HCT116 (cell line): Measurements from ENCODE around the gene ITPR2. TPM values are rescaled to one million over a fixed set of nuclear protein-coding genes. Genes with fewer than 3 reads are reported as not detected.

Experiments
- ATAC-seq: fragments of 200-7000 bp; cut with Tn5 transposase; 2 replicates; pipeline ENCODE4 v1.9.1; 2020; ENCODE audit warnings: mild to moderate bottlenecking, moderate library complexity
- BruUV-seq: library from RNA; stranded (reverse); fragments of 400-500 nt; replicated peaks from 2 replicates; lab custom pipeline; 2021; lab: Mats Ljungman, UMichigan
- CTCF ChIA-PET: fragments of 300-600 bp; sonication (Branson Sonifier 250); formaldehyde crosslinking; loops from one replicate; lab custom pipeline; 2021; ENCODE audit warnings: antibody characterized with exemption; lab: Charles Lee
- POLR2A ChIA-PET: fragments of 300-600, 350-600 bp; sonication (Branson Sonifier 250); formaldehyde crosslinking; loops from one replicate; lab custom pipeline; 2021; ENCODE audit warnings: antibody characterized with exemption; lab: Charles Lee
- RAD21 ChIA-PET, 2 experiments: fragments of 300-600 bp; sonication (Branson Sonifier 250); formaldehyde crosslinking; loops; one replicate each; lab custom pipeline; 2023; ENCODE audit warnings: low total read pairs in 2 of 2; ENCODE audit not compliant: uncharacterized antibody in 2 of 2, unreplicated experiment in 2 of 2, low non-redundant PET in 1 of 2; lab: Charles Lee
- DNase-seq: peaks from one replicate; pipeline ENCODE4 v3.0.0-alpha.2; 2010; ENCODE audit warnings: low read depth, low spot score
- H2AFZ ChIP-seq: fragments of 200-600 bp; shearing (Covaris generic), sonication (generic); 2 replicates; pipeline ENCODE4 v1.6.1; 2017; ENCODE audit warnings: low read depth, mixed run types, mixed read lengths, antibody characterized with exemption, low read length; ENCODE audit not compliant: poor library complexity, severe bottlenecking
- H3K27ac ChIP-seq: 2 replicates; pipeline ENCODE4 v1.5.1; 2012; ENCODE audit warnings: low read depth, low read length
- H3K27me3 ChIP-seq: fragments of 200-600 bp; sonication (generic); 2 replicates; pipeline ENCODE4 v1.6.1; 2016; ENCODE audit warnings: mixed run types, low read length, mixed read lengths; ENCODE audit not compliant: insufficient read depth
- H3K36me3 ChIP-seq, 2 experiments: fragments of 200-500 bp in 1 of 2; fragments of 200-600 bp in 1 of 2; sonication (Bioruptor generic) in 1 of 2; sonication (generic) in 1 of 2; 2 replicates each; pipeline versions ENCODE4 v1.5.1 to v1.6.1; 2014 to 2016; ENCODE audit warnings: low read length in 2 of 2, inconsistent platforms in 1 of 2, mixed read lengths in 1 of 2, mixed run types in 1 of 2; ENCODE audit not compliant: insufficient read depth in 2 of 2, control insufficient read depth in 1 of 2
- H3K4me1 ChIP-seq, 2 experiments: fragments of 200-600 bp in 1 of 2; sonication (generic) in 1 of 2; 2 replicates each; pipeline versions ENCODE4 v1.5.1 to v1.6.1; 2012 to 2017; ENCODE audit warnings: low read length in 2 of 2, inconsistent platforms in 1 of 2, mild to moderate bottlenecking in 1 of 2, mixed read lengths in 1 of 2, mixed run types in 1 of 2, moderate library complexity in 1 of 2; ENCODE audit not compliant: insufficient read depth in 2 of 2, control insufficient read depth in 1 of 2
- H3K4me2 ChIP-seq: fragments of 200-600 bp; sonication (generic); 2 replicates; pipeline ENCODE4 v1.6.1; 2017; ENCODE audit warnings: mixed run types, low read length, mixed read lengths
- H3K4me3 ChIP-seq, 2 experiments: fragments of 200-600 bp in 1 of 2; sonication (generic) in 1 of 2; replicated peaks in 1 of 2; 2 replicates each; pipeline ENCODE4 v1.5.1; 2011 to 2016; ENCODE audit warnings: low read length in 2 of 2, control low read depth in 1 of 2, low read depth in 1 of 2, mild to moderate bottlenecking in 1 of 2, mixed read lengths in 1 of 2, mixed run types in 1 of 2
- H3K79me2 ChIP-seq: fragments of 200-600 bp; sonication (generic); 2 replicates; pipeline ENCODE4 v1.6.1; 2017; ENCODE audit warnings: mild to moderate bottlenecking, mixed run types, low read length, moderate library complexity, mixed read lengths; ENCODE audit not compliant: insufficient read depth
- H3K9ac ChIP-seq: fragments of 200-600 bp; sonication (generic); 2 replicates; pipeline ENCODE4 v1.6.1; 2016; ENCODE audit warnings: low read length, mixed read lengths
- H3K9me2 ChIP-seq: fragments of 200-600 bp; sonication (generic), shearing (Covaris generic); 2 replicates; pipeline ENCODE4 v1.6.1; 2017; ENCODE audit warnings: mixed run types, mild to moderate bottlenecking, moderate library complexity; ENCODE audit not compliant: insufficient read depth
- H3K9me3 ChIP-seq, 2 experiments: fragments of 200-500 bp in 1 of 2; fragments of 200-600 bp in 1 of 2; sonication (Bioruptor generic) in 1 of 2; sonication (generic) in 1 of 2; 2 replicates each; pipeline ENCODE4 v1.6.1; 2014 to 2017; ENCODE audit warnings: low read length in 2 of 2, mixed read lengths in 2 of 2, inconsistent platforms in 1 of 2, low read depth in 1 of 2, mild to moderate bottlenecking in 1 of 2, mixed run types in 1 of 2, moderate library complexity in 1 of 2; ENCODE audit not compliant: control insufficient read depth in 1 of 2, insufficient read depth in 1 of 2
- H4K20me1 ChIP-seq: fragments of 200-600 bp; sonication (generic), shearing (Covaris generic); 2 replicates; pipeline ENCODE4 v1.6.1; 2017; ENCODE audit warnings: mixed run types, mild to moderate bottlenecking, moderate library complexity; ENCODE audit not compliant: insufficient read depth
- ATF3 ChIP-seq: IDR thresholded peaks from 2 replicates; pipeline ENCODE4 v1.6.1; 2012
- CBX3 ChIP-seq: IDR thresholded peaks from 2 replicates; pipeline ENCODE4 v1.6.1; 2012; ENCODE audit warnings: low read depth
- CEBPB ChIP-seq: IDR thresholded peaks from 2 replicates; pipeline ENCODE4 v1.6.1; 2012; ENCODE audit warnings: low read depth
- EGR1 ChIP-seq: IDR thresholded peaks from 2 replicates; pipeline ENCODE4 v1.6.1; 2012; ENCODE audit warnings: low read depth
- ELF1 ChIP-seq: IDR thresholded peaks from 2 replicates; pipeline ENCODE4 v1.6.1; 2012; ENCODE audit warnings: low read depth, borderline replicate concordance
- FOSL1 ChIP-seq: IDR thresholded peaks from 2 replicates; pipeline ENCODE4 v1.6.1; 2012; ENCODE audit warnings: low read depth
- JUND ChIP-seq: IDR thresholded peaks from 2 replicates; pipeline ENCODE4 v1.6.1; 2012
- POLR2A ChIP-seq: IDR thresholded peaks from 2 replicates; pipeline ENCODE4 v1.7.0; 2011; ENCODE audit warnings: borderline replicate concordance; ENCODE audit not compliant: insufficient read depth, insufficient read length; ENCODE audit errors: extremely low read depth
- POLR2AphosphoS5 ChIP-seq: IDR thresholded peaks from 2 replicates; pipeline ENCODE4 v1.6.1; 2011; ENCODE audit warnings: mild to moderate bottlenecking, low read depth, low read length, moderate library complexity
- RAD21 ChIP-seq: IDR thresholded peaks from 2 replicates; pipeline ENCODE4 v1.6.1; 2012; ENCODE audit warnings: low read depth, mild to moderate bottlenecking
- SIN3A ChIP-seq: IDR thresholded peaks from 2 replicates; pipeline ENCODE4 v1.6.1; 2012; ENCODE audit warnings: low read depth
- SP1 ChIP-seq: IDR thresholded peaks from 2 replicates; pipeline ENCODE4 v1.6.1; 2012; ENCODE audit warnings: low read depth
- SRF ChIP-seq: IDR thresholded peaks from 2 replicates; pipeline ENCODE4 v1.6.1; 2012; ENCODE audit warnings: low read depth
- YY1 ChIP-seq: IDR thresholded peaks from 2 replicates; pipeline ENCODE4 v1.6.1; 2011; ENCODE audit warnings: low read length, low read depth, moderate library complexity, mild to moderate bottlenecking; ENCODE audit not compliant: insufficient replicate concordance; ENCODE audit errors: extremely low read depth
- ZBTB33 ChIP-seq: IDR thresholded peaks from 2 replicates; pipeline ENCODE4 v1.6.1; 2011; ENCODE audit warnings: mild to moderate bottlenecking, low read length, moderate library complexity; ENCODE audit not compliant: insufficient replicate concordance; ENCODE audit errors: extremely low read depth
- ZFX ChIP-seq: fragments of 450-650 bp; IDR thresholded peaks from 2 replicates; pipeline ENCODE4 v1.6.1; 2017
- ZNF274 ChIP-seq: fragments of 200-500 bp; sonication (Bioruptor generic); IDR thresholded peaks from 2 replicates; pipeline ENCODE4 v1.6.1; 2014; ENCODE audit warnings: mild to moderate bottlenecking, low read depth, low read length, inconsistent platforms
- intact Hi-C: fragments of 100-400 bp; cut with micrococcal nuclease; formaldehyde crosslinking; loops from 2 replicates; pipeline ENCODE4 v1.10.0; 2022
- total RNA-seq: library from RNA; stranded (reverse); gene quantifications from one replicate; pipeline ENCODE4 v1.2.1, GENCODE V29; 2021; ENCODE audit not compliant: unreplicated experiment
- TF ChIP-seq, protein P1 (sequence below): IDR thresholded peaks from 2 replicates; pipeline ENCODE4 v1.6.1; 2012; ENCODE audit warnings: low read depth

The ITPR2 gene
- total RNA-seq, 1 experiment from 2014 or later: 6.5 TPM

DNA sequence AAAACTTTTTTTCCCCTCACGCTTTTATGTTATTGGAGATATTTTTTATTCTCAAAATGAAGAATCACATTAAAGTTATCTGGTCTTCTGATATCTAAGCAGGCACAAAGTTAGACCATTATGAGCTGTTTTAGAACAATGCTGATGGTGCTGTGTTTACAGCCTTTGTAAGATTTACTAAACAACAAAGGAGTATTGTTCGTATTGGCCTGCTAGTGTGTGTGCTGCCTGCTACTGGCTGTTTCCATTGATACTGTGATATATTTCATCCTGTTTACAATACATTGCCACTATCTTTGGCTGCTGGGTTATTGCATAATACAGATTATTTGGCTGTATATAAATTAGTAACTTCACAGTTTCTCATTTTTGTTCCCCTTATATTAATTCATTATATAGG lies 220.8 kb downstream of the ITPR2 start:
- H3K79me2 ChIP-seq: no peaks in the 10 kb centered on the region
- H2AFZ ChIP-seq: no peak overlapping the region
- H3K4me1 ChIP-seq: no peaks in the 10 kb centered on the region
- ATAC-seq: no peak
- H3K4me3 ChIP-seq: no peak overlapping the region
- no peaks in the 10 kb centered on the region for H3K9me2 ChIP-seq
- intact Hi-C loops: no loop called here
- no peak overlapping the region for H3K27ac ChIP-seq
- ChIA-PET CTCF (no interaction called here), POLR2A (no interaction called here)
- no peaks in the 10 kb centered on the region for H3K36me3 ChIP-seq
- no peak for TF ChIP-seq POLR2A
- TF ChIP-seq, all 23 proteins: peak for 0
- Histone ChIP-seq H4K20me1 (no peaks in the 10 kb centered on the region), H3K9me3 (no peaks in the 10 kb centered on the region), H3K4me2 (no peak overlapping the region), H3K9ac (no peak overlapping the region), H3K27me3 (no peaks in the 10 kb centered on the region)
- DNase-seq: no peak
- RAD21 ChIA-PET: no interaction called here
- BruUV-seq: no TSS peak

DNA sequence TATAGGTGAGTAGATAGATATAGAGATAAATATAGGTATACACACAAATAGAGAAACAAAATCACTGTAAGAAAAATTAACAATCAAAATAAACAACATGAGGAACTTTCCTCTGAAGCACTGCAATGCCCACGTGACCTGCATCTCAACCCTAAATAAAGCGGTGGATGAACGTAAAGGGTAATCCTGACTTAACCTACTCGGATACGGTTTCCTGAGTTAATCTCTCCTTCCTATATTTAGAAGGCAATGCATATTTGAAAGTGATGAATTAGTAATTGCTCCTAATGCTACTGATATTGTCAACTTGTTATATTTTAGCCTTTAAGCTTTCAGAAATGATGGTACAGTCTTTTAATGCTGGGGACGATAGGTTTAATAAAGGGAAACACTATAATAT lies 221.4 kb downstream of the ITPR2 start:
- Histone ChIP-seq H3K9me2 (no peaks in the 10 kb centered on the region), H2AFZ (no peak overlapping the region), H3K79me2 (no peaks in the 10 kb centered on the region), H3K27me3 (no peaks in the 10 kb centered on the region), H3K9me3 (no peaks in the 10 kb centered on the region), H3K36me3 (no peaks in the 10 kb centered on the region), H3K4me1 (no peaks in the 10 kb centered on the region), H3K27ac (no peak overlapping the region), H3K9ac (no peak overlapping the region), H3K4me2 (no peak overlapping the region), H4K20me1 (no peaks in the 10 kb centered on the region), H3K4me3 (no peak overlapping the region)
- TF ChIP-seq SRF (no peak), SIN3A (no peak), CEBPB (no peak), ZFX (no peak), ZBTB33 (no peak), EGR1 (no peak), JUND (no peak), SP1 (no peak), ATF3 (no peak), ZNF274 (no peak), ELF1 (no peak), POLR2A (no peak), CBX3 (no peak), FOSL1 (no peak), RAD21 (no peak), YY1 (no peak), POLR2AphosphoS5 (no peak)
- TF ChIP-seq, protein P1, sequence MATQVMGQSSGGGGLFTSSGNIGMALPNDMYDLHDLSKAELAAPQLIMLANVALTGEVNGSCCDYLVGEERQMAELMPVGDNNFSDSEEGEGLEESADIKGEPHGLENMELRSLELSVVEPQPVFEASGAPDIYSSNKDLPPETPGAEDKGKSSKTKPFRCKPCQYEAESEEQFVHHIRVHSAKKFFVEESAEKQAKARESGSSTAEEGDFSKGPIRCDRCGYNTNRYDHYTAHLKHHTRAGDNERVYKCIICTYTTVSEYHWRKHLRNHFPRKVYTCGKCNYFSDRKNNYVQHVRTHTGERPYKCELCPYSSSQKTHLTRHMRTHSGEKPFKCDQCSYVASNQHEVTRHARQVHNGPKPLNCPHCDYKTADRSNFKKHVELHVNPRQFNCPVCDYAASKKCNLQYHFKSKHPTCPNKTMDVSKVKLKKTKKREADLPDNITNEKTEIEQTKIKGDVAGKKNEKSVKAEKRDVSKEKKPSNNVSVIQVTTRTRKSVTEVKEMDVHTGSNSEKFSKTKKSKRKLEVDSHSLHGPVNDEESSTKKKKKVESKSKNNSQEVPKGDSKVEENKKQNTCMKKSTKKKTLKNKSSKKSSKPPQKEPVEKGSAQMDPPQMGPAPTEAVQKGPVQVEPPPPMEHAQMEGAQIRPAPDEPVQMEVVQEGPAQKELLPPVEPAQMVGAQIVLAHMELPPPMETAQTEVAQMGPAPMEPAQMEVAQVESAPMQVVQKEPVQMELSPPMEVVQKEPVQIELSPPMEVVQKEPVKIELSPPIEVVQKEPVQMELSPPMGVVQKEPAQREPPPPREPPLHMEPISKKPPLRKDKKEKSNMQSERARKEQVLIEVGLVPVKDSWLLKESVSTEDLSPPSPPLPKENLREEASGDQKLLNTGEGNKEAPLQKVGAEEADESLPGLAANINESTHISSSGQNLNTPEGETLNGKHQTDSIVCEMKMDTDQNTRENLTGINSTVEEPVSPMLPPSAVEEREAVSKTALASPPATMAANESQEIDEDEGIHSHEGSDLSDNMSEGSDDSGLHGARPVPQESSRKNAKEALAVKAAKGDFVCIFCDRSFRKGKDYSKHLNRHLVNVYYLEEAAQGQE: no peak
- BruUV-seq: no TSS peak
- ChIA-PET RAD21 (no interaction called here), POLR2A (no interaction called here), CTCF (no interaction called here)
- ATAC-seq (no peak), DNase-seq (no peak)
- intact Hi-C loops: no loop called here
